Measurements from ENCODE around the gene SH3TC1.

GRCh38 chr4:8244001-8244757, 45.1 kb downstream of the SH3TC1 start:
- no peak for TF ChIP-seq POLR2A (IDR thresholded peaks at IDR 0.05; ENCODE audit: low read length)
- TF ChIP-seq GATA1 (IDR thresholded peaks at IDR 0.05; ENCODE audit: low read depth, low read length): no peak

Data from erythroblast (primary cell).